Measurements from ENCODE around the gene PFDN1. TPM values are rescaled to one million over a fixed set of nuclear protein-coding genes. Genes with fewer than 3 reads are reported as not detected.

The PFDN1 gene
- polyA plus RNA-seq, 1 donor (not counting 4 experiments of a cell fraction or from before 2014, with no cell fraction given) = 79.0 TPM

DNA sequence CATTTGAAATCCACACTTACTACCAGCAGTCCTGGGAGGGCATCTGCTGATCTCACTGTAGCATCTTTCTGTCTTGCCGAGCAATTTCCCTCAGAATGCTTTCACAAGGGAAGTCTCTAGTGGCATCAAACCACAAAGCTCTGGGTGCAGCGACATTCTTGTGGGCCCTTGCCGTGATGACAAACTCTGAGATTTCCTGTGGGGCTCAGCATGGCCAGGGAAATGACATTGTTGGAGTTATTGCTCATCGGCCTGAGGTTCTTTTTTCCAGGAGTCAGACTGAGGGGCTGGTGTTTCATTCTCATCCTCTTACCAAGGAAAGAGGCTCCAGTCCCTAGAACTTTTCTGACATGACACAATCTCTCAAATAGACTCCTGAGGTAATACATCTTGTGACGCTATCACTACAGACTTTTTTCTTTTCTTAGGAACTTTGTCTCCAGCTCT lies 51.4 kb downstream of the PFDN1 start:
- TF ChIP-seq, protein P1, sequence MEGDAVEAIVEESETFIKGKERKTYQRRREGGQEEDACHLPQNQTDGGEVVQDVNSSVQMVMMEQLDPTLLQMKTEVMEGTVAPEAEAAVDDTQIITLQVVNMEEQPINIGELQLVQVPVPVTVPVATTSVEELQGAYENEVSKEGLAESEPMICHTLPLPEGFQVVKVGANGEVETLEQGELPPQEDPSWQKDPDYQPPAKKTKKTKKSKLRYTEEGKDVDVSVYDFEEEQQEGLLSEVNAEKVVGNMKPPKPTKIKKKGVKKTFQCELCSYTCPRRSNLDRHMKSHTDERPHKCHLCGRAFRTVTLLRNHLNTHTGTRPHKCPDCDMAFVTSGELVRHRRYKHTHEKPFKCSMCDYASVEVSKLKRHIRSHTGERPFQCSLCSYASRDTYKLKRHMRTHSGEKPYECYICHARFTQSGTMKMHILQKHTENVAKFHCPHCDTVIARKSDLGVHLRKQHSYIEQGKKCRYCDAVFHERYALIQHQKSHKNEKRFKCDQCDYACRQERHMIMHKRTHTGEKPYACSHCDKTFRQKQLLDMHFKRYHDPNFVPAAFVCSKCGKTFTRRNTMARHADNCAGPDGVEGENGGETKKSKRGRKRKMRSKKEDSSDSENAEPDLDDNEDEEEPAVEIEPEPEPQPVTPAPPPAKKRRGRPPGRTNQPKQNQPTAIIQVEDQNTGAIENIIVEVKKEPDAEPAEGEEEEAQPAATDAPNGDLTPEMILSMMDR (optimal IDR thresholded peaks at IDR 0.05 in 1 of 3, IDR thresholded peaks at IDR 0.05 in 1 of 3, conservative IDR thresholded peaks at IDR 0.05 in 1 of 3; ENCODE audit: extremely low read depth in 1 of 3, insufficient read depth in 2 of 3, low read length in 3 of 3) = no peak
- TF ChIP-seq EZH2 (IDR thresholded peaks at IDR 0.05; ENCODE audit: low read length) = no peak
- Histone ChIP-seq H3K9me1 (ENCODE audit: control insufficient read depth, extremely low read depth, insufficient read depth, low read length) (no peaks in the 10 kb centered on the region), H3K4me2 (ENCODE audit: control insufficient read depth, extremely low read depth, insufficient read depth, low read depth, low read length) (peak overlapping the region; percentile 67), H3K4me1 (ENCODE audit: control insufficient read depth, extremely low read depth, insufficient read depth, low read length) (peaks cover 44% of the 10 kb centered on the region), H3K4me3 (ENCODE audit: control insufficient read depth in 2 of 3, extremely low read depth in 1 of 3, insufficient read depth in 2 of 3, low read depth in 1 of 3, low read length in 3 of 3) (peak overlapping the region in 2 of 3 experiments; percentile 38 to 42), H3K79me2 (ENCODE audit: control insufficient read depth, insufficient read depth, low read length) (peaks cover 51% of the 10 kb centered on the region), H3K9me3 (ENCODE audit: control insufficient read depth, low read depth, low read length) (no peaks in the 10 kb centered on the region), H4K20me1 (ENCODE audit: control insufficient read depth, extremely low read depth, insufficient read depth, low read length) (no peaks in the 10 kb centered on the region), H3K9ac (ENCODE audit: control insufficient read depth, extremely low read depth, insufficient read depth, low read length) (peak overlapping the region; percentile 23), H3K27me3 (ENCODE audit: control insufficient read depth, extremely low read depth, insufficient read depth, low read length) (no peaks in the 10 kb centered on the region), H2AFZ (ENCODE audit: control insufficient read depth, low read length) (no peak overlapping the region), H3K27ac (ENCODE audit: control insufficient read depth, insufficient read depth, low read length) (peak overlapping the region; percentile 72), H3K36me3 (ENCODE audit: control insufficient read depth in 2 of 2, extremely low read depth in 1 of 2, insufficient read depth in 2 of 2, low read length in 2 of 2) (peaks cover 0 to 14% of the 10 kb centered on the region in 2 experiments)
- FAIRE-seq = peak; percentile 75
- DNase-seq (ENCODE audit: low read depth, low spot score) = peak; percentile 53
- dilution Hi-C loops (cut with MboI; ENCODE audit: extremely low pct_ligation_motif_present, low sequenced_read_pairs) = no loop called here

DNA sequence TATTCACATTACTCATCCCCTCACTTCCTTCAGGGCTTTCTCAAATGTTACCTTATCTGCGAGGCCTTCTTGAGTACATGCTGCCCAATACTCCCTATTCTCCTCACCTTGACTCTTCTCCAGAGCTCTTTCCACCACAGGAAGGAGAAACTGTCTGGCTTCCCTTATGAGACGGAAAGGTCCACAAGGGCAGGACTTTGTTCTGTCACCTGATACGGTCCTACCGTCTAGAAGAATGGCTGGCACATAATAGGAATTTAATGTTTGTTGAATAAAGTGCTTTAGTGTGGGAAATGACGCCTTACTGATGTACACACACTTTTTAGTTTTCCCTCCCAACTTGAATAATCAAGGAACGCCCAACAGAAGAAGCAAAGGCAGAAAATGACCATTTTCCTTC lies 52.5 kb downstream of the PFDN1 start:
- H3K9me3 ChIP-seq (ENCODE audit: control insufficient read depth, low read depth, low read length) = no peaks in the 10 kb centered on the region
- H4K20me1 ChIP-seq (ENCODE audit: control insufficient read depth, extremely low read depth, insufficient read depth, low read length) = no peaks in the 10 kb centered on the region
- dilution Hi-C loops (cut with MboI; ENCODE audit: extremely low pct_ligation_motif_present, low sequenced_read_pairs) = no loop called here
- peak; percentile 20 for FAIRE-seq
- peaks cover 50% of the 10 kb centered on the region for H3K4me1 ChIP-seq (ENCODE audit: control insufficient read depth, extremely low read depth, insufficient read depth, low read length)
- no peaks in the 10 kb centered on the region for H3K27me3 ChIP-seq (ENCODE audit: control insufficient read depth, extremely low read depth, insufficient read depth, low read length)
- no peak for TF ChIP-seq EZH2 (IDR thresholded peaks at IDR 0.05; ENCODE audit: low read length)
- TF ChIP-seq, protein P1 (optimal IDR thresholded peaks at IDR 0.05 in 1 of 3, IDR thresholded peaks at IDR 0.05 in 1 of 3, conservative IDR thresholded peaks at IDR 0.05 in 1 of 3; ENCODE audit: extremely low read depth in 1 of 3, insufficient read depth in 2 of 3, low read length in 3 of 3) = no peak
- H3K4me2 ChIP-seq (ENCODE audit: control insufficient read depth, extremely low read depth, insufficient read depth, low read depth, low read length) = no peak overlapping the region
- DNase-seq (ENCODE audit: low read depth, low spot score) = no peak
- H3K9ac ChIP-seq (ENCODE audit: control insufficient read depth, extremely low read depth, insufficient read depth, low read length) = no peak overlapping the region
- H3K36me3 ChIP-seq (ENCODE audit: control insufficient read depth in 2 of 2, extremely low read depth in 1 of 2, insufficient read depth in 2 of 2, low read length in 2 of 2) = peaks cover 7 to 21% of the 10 kb centered on the region in 2 experiments
- peaks cover 44% of the 10 kb centered on the region for H3K79me2 ChIP-seq (ENCODE audit: control insufficient read depth, insufficient read depth, low read length)
- no peak overlapping the region for H3K27ac ChIP-seq (ENCODE audit: control insufficient read depth, insufficient read depth, low read length)
- no peak overlapping the region for H2AFZ ChIP-seq (ENCODE audit: control insufficient read depth, low read length)
- no peak overlapping the region for H3K4me3 ChIP-seq (ENCODE audit: control insufficient read depth in 2 of 3, extremely low read depth in 1 of 3, insufficient read depth in 2 of 3, low read depth in 1 of 3, low read length in 3 of 3)
- no peaks in the 10 kb centered on the region for H3K9me1 ChIP-seq (ENCODE audit: control insufficient read depth, extremely low read depth, insufficient read depth, low read length)

All from keratinocyte (primary cell).